Measurements from ENCODE around the gene RASGRP2. TPM values are rescaled to one million over a fixed set of nuclear protein-coding genes. Genes with fewer than 3 reads are reported as not detected.

Gene RASGRP2
- total RNA-seq (2022; extraction: Qiagen RNA extraction), result 0.97 to 2.1 TPM (median 1.5 TPM) in 5 replicates

DNA sequence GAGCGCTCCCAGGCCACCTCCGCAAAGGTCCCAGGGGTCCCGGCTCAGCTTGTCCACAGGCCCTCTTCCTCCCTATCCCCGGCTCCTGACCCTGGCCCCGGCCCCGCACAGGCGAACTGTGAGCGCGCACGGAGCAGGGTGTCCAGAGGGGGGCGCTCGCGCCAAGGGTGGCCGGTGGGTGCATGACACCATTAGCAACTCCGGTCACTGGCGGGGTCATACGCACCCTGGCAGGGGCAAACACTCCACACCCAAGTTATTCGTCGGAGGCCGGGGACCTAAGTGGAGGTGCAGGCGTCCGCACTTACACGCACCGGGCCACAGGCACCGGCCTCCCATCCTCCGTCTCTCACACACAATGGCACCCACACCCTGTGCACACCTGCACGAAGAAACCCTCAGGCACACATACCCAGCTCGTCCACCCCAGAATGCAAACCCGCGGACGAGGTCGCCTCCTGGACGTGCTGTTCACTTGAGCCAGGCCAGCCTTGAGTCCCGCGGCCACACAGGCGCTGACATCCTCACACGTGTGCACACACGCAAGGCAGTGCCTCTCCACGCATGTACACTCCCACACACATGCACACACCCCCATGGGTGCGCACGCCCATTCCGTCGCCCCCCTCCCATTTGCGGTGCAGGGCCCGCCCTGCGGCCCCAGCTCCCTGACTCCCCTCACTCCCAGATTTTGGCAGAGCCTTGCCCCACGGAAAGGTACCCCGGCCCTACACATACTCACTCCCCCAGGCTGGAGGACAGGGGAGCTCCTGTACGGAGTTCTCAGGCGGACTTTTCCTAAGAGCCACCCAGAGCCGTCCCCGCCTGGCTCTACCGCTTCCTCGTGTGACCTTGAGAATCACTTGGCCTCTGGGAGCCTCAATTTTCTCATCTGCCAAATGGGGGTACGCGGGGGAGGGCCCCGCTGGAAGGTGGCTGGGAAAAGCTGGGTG lies at the start of gene RASGRP2:
RASGRP2 (minus strand) TSS at position 552 of the 953 bp plus-strand sequence. CDS start 1,276 bp downstream, outside the sequence.

DNA sequence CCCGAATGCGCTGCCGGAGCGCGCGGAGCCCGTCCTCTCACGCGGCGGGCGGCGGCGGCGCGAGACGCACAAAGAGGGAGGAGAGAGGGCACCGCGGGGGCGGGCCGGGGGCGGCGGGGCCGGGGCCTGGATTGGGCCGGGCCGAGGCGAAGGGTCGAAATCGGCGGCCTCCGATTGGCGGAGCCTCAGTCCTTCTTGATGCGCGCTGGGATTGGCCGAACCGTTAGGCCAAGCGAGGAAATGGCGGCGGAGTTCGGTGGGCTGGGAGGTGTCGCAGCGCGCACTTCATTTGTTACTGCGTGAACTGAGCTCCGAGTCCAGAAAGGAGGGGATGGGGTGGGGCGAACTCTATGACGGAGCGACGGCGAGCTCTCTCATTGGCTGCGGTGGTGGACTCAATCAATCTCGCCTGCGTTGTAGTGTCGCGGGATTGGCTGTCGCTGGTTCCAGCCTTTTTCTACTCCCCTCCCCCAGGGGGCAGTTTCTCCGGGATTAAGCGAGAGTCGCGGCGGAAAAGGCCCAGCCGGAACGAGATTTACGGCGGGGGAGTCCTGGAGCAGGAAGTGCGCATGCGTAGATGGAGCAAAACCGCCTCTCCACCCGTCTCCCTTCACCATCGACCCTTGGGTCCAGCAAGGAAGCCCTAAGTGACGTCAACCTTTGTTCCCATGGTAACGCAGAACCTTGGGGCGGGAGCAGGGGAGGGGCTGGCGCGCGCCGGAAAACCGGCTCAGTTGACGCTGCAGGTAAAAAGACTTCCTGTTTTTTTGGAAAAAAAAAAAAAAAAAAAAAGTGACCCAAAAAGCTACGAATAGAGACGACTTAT lies 34.7 kb upstream of the RASGRP2 start, which contains the start of gene SF1:
SF1 (minus strand) TSS at position 70 of the 826 bp plus-strand sequence. CDS start 150 bp downstream, outside the sequence.

DNA sequence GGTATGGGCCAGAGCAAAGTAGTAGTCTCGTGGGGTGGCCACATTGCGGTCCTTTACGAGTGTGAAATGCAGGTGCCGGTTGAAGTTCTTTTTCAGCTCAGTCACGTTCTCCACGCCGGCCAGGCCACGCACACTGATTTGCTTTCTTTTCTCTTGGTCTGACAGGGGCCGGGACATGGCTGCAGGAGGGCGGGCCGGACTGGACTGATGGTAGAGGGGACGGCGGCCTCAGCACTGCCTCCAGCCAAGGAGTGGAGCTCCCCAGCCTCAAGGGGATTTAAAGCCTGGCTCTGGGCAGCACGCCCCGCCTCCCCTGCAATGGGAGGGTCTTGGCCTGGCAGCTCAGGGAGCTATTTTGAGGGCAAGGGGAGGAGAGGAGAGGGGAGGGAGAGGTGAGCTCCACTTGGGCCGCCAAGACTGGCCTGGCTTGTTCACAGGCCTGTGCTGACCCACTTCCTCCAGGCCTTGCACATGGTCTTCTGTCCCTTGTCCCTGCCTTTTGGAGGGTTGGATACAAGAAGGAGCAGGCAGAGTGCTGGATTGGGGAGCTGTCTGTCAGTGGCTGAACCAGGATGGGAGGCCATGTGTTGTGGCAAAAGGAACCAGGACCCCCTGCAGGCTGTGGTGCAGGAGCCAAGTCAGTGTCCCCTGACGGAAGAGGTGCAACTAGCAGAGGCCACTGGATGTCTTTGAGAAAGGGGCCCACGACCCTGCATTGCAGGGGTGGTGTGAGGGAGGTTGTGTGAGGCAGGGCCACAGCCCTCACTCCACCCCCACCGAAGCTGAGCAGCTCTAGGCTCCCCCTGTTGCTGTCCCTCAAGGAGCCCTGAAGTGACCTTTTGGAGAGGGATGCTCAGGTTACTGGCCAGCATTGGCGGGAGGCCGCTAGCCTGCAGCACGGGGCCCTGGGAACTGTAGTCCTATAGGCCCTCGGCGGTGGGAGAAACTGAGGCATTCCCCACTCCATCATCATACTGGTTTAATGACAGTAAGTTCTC lies 16.1 kb upstream of the RASGRP2 start, which contains the start of gene PYGM:
PYGM (minus strand) TSS at position 253 of the 998 bp plus-strand sequence; CDS start at position 177, 76 bp downstream.

DNA sequence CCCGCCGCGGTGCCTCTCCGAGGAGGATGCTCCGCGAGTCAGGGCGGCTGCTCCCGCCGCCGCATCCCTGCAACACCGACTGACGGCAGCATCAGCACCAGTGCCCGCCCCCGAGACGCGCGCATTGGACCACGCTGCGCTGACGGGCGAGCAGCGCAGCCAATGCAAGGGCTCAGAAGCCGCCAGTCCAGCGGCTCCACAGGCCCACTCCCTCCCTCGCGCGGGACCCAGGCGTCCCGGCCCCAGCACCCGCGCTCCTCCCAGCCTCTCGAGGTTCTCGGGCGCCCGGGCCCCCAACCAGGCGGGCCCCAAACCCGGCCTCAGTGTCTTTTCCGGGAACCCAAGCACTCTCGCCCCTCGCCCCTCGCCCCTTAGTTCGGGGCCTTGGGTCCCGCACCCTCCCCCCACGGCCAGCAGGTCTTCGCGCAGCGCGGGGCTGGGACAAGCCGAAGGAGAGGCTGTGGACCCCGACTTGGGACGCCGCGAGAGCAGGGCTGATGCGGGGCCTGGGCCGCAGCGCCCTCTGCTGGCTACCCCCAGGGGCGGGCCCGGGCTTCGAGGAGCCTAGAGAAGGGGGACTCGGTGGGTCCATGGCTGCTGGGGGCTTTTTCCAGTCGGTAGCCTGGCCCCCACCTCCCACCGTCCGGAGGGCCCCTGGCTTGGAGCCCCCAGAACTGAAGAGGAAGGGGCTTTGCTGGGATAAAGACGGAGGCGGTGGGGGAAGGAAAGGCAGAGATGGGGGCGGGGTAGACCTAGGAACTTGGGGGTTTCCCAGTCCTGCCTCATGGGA lies 20.6 kb downstream of the RASGRP2 start, which contains the start of gene NRXN2:
NRXN2 (minus strand) TSS at position 81 of the 790 bp plus-strand sequence. CDS start 9,498 bp downstream, outside the sequence.

Other genes starting within 250 kb of the RASGRP2 start
- 0.06 to 0.12 TPM (median 0.08 TPM) in 4 of 5 replicates, not detected in the other for gene SLC22A11, start 188.2 kb downstream of the RASGRP2 start, total RNA-seq (2022; extraction: Qiagen RNA extraction)
- not detected in 5 replicates for gene SLC22A12, start 152.9 kb downstream of the RASGRP2 start, total RNA-seq (2022; extraction: Qiagen RNA extraction)
- 0.12 to 0.32 TPM (median 0.18 TPM) in 5 replicates for gene NRXN2, start 20.9 kb downstream of the RASGRP2 start, total RNA-seq (2022; extraction: Qiagen RNA extraction)
- 0.20 to 0.55 TPM (median 0.36 TPM) in 5 replicates for gene PYGM, start 15.8 kb upstream of the RASGRP2 start, total RNA-seq (2022; extraction: Qiagen RNA extraction)
- gene SF1, start 34.4 kb upstream of the RASGRP2 start, total RNA-seq (2022; extraction: Qiagen RNA extraction), result 150 to 224 TPM (median 153 TPM) in 5 replicates
- gene MAP4K2, start 59.1 kb upstream of the RASGRP2 start, total RNA-seq (2022; extraction: Qiagen RNA extraction), result 7.7 to 9.3 TPM (median 8.4 TPM) in 5 replicates
- 35.0 to 40.0 TPM (median 37.1 TPM) in 5 replicates for gene MEN1, start 66.4 kb upstream of the RASGRP2 start, total RNA-seq (2022; extraction: Qiagen RNA extraction)
- 1.5 to 2.1 TPM (median 1.5 TPM) in 5 replicates for gene CDC42BPG, start 100.5 kb upstream of the RASGRP2 start, total RNA-seq (2022; extraction: Qiagen RNA extraction)
- gene EHD1, start 134.5 kb upstream of the RASGRP2 start, total RNA-seq (2022; extraction: Qiagen RNA extraction), result 104 to 116 TPM (median 113 TPM) in 5 replicates
- gene ATG2A, start 173.1 kb upstream of the RASGRP2 start, total RNA-seq (2022; extraction: Qiagen RNA extraction), result 13.9 to 20.4 TPM (median 19.8 TPM) in 5 replicates
- gene PPP2R5B, start 180.5 kb upstream of the RASGRP2 start, total RNA-seq (2022; extraction: Qiagen RNA extraction), result 4.0 to 5.5 TPM (median 4.9 TPM) in 5 replicates
- not detected in 5 replicates for gene GPHA2, start 191.8 kb upstream of the RASGRP2 start, total RNA-seq (2022; extraction: Qiagen RNA extraction)
- not detected in 5 replicates for gene MAJIN, start 228.0 kb upstream of the RASGRP2 start, total RNA-seq (2022; extraction: Qiagen RNA extraction)